Prostate gland (tissue), 2 donors: Measurements from ENCODE around the gene TWF2.

ENCODE experiments used
- CTCF ChIP-seq, 4 experiments: fragments of 200-600 bp in 2 of 4; fragments of 450-650 bp in 2 of 4; sonication (generic) in 2 of 4; IDR thresholded peaks; 1 replicate in 3 of 4; 2 replicates in 1 of 4; pipeline ENCODE4 v1.5.1; 2016 to 2019; ENCODE audit warnings: antibody characterized with exemption in 4 of 4, mild to moderate bottlenecking in 2 of 4, moderate library complexity in 2 of 4
- POLR2A ChIP-seq: fragments of 450-650 bp; IDR thresholded peaks from one replicate; pipeline ENCODE4 v1.6.1; 2016; ENCODE audit warnings: antibody characterized with exemption, mild to moderate bottlenecking
- POLR2AphosphoS5 ChIP-seq: sonication (generic); formaldehyde crosslinking; IDR thresholded peaks from one replicate; pipeline ENCODE4 v1.6.1; 2017; ENCODE audit warnings: antibody characterized with exemption

- TF ChIP-seq CTCF (IDR thresholded peaks at IDR 0.05) = no peak
- TF ChIP-seq POLR2A = no peak
- no peak for TF ChIP-seq POLR2AphosphoS5
Observed at GRCh38 chr3:52221563-52222318, 17.2 kb downstream of the TWF2 start.
